Rectal smooth muscle tissue (tissue), 1 donor: ENCODE data around the gene NEK4.

Experiments
- H3K27ac ChIP-seq: one replicate; pipeline ENCODE4 v1.7.0; 2013; ENCODE audit warnings: low read depth, low read length, inconsistent platforms
- H3K27me3 ChIP-seq: one replicate; pipeline ENCODE4 v1.7.0; 2013; ENCODE audit warnings: low read length; ENCODE audit not compliant: control insufficient read depth, insufficient read depth
- H3K36me3 ChIP-seq: one replicate; pipeline ENCODE4 v1.7.0; 2013; ENCODE audit warnings: low read length; ENCODE audit not compliant: control insufficient read depth, insufficient read depth
- H3K4me1 ChIP-seq: one replicate; pipeline ENCODE4 v1.7.0; 2013; ENCODE audit warnings: low read length; ENCODE audit not compliant: control insufficient read depth, insufficient read depth
- H3K4me3 ChIP-seq: one replicate; pipeline ENCODE4 v1.7.0; 2013; ENCODE audit warnings: low read length
- H3K9ac ChIP-seq: one replicate; pipeline ENCODE4 v1.7.0; 2013; ENCODE audit warnings: low read length

The NEK4 gene

GRCh38 chr3:52690560-52690959 is 80.2 kb downstream of the NEK4 start:
- H3K27ac ChIP-seq: no peak overlapping the region
- peaks cover 11% of the 10 kb centered on the region for H3K4me1 ChIP-seq
- no peak overlapping the region for H3K9ac ChIP-seq
- H3K4me3 ChIP-seq: no peak overlapping the region
- H3K27me3 ChIP-seq: no peaks in the 10 kb centered on the region
- H3K36me3 ChIP-seq: peaks cover 62% of the 10 kb centered on the region

GRCh38 chr3:52689151-52689550 is 81.6 kb downstream of the NEK4 start:
- H3K36me3 ChIP-seq: peaks cover 50% of the 10 kb centered on the region

GRCh38 chr3:52688266-52688665 is 82.5 kb downstream of the NEK4 start:
- Histone ChIP-seq H3K36me3 (peaks cover 43% of the 10 kb centered on the region), H3K4me1 (peaks cover 17% of the 10 kb centered on the region), H3K4me3 (no peak overlapping the region), H3K27ac (no peak overlapping the region), H3K9ac (no peak overlapping the region), H3K27me3 (no peaks in the 10 kb centered on the region)

More at GRCh38 chr3:52689151-52689550, 81.6 kb downstream of the NEK4 start:
- Histone ChIP-seq H3K27ac (no peak overlapping the region), H3K4me1 (peaks cover 17% of the 10 kb centered on the region), H3K4me3 (no peak overlapping the region), H3K27me3 (no peaks in the 10 kb centered on the region), H3K9ac (no peak overlapping the region)

GRCh38 chr3:52685709-52686691 is 84.7 kb downstream of the NEK4 start, which contains the start of the genes GNL3 and PBRM1:
Gene GNL3 (plus strand): TSS chr3:52686032. CDS start chr3:52686093, 61 bp downstream.
Gene PBRM1 (minus strand): TSS chr3:52685913.
- Histone ChIP-seq H3K4me3 (peak within 1 kb of the TSS; percentile 91), H3K27ac (peak within 1 kb of the TSS; percentile 94), H3K9ac (peak within 1 kb of the TSS; percentile 84), H3K4me1 (peaks cover 17% of the 10 kb centered on the region), H3K27me3 (no peaks in the 10 kb centered on the region), H3K36me3 (peaks cover 34% of the 10 kb centered on the region)

- peak overlapping the region; percentile 84 for H3K9ac ChIP-seq
- peaks cover 28% of the 10 kb centered on the region for H3K36me3 ChIP-seq
- peak overlapping the region; percentile 91 for H3K4me3 ChIP-seq
- H3K27ac ChIP-seq: peak overlapping the region; percentile 94
- peaks cover 17% of the 10 kb centered on the region for H3K4me1 ChIP-seq
- no peaks in the 10 kb centered on the region for H3K27me3 ChIP-seq
Observed at GRCh38 chr3:52685285-52685708, 85.4 kb downstream of the NEK4 start.

- Histone ChIP-seq H3K27me3 (no peaks in the 10 kb centered on the region), H3K4me1 (peaks cover 17% of the 10 kb centered on the region), H3K36me3 (peaks cover 19% of the 10 kb centered on the region), H3K4me3 (no peak overlapping the region), H3K9ac (no peak overlapping the region), H3K27ac (no peak overlapping the region)
Observed at GRCh38 chr3:52684184-52684583, 86.6 kb downstream of the NEK4 start.

GRCh38 chr3:52683611-52684010 is 87.1 kb downstream of the NEK4 start:
- H3K27ac ChIP-seq: no peak overlapping the region
- no peak overlapping the region for H3K9ac ChIP-seq
- peaks cover 17% of the 10 kb centered on the region for H3K4me1 ChIP-seq
- H3K4me3 ChIP-seq: no peak overlapping the region
- peaks cover 18% of the 10 kb centered on the region for H3K36me3 ChIP-seq
- H3K27me3 ChIP-seq: no peaks in the 10 kb centered on the region

- Histone ChIP-seq H3K27ac (no peak overlapping the region), H3K27me3 (no peaks in the 10 kb centered on the region), H3K9ac (no peak overlapping the region), H3K4me1 (peaks cover 17% of the 10 kb centered on the region), H3K36me3 (peaks cover 16% of the 10 kb centered on the region), H3K4me3 (no peak overlapping the region)
Observed at GRCh38 chr3:52682016-52682415, 88.7 kb downstream of the NEK4 start.

GRCh38 chr3:52681596-52681995 is 89.1 kb downstream of the NEK4 start:
- Histone ChIP-seq H3K9ac (no peak overlapping the region), H3K36me3 (peaks cover 16% of the 10 kb centered on the region), H3K27ac (no peak overlapping the region), H3K27me3 (no peaks in the 10 kb centered on the region), H3K4me3 (no peak overlapping the region), H3K4me1 (peaks cover 13% of the 10 kb centered on the region)

- Histone ChIP-seq H3K36me3 (peaks cover 19% of the 10 kb centered on the region), H3K27ac (no peak overlapping the region), H3K4me3 (no peak overlapping the region), H3K9ac (no peak overlapping the region), H3K27me3 (no peaks in the 10 kb centered on the region), H3K4me1 (peaks cover 7% of the 10 kb centered on the region)
Observed at GRCh38 chr3:52679811-52680210, 90.9 kb downstream of the NEK4 start.

- H3K9ac ChIP-seq: no peak overlapping the region
- peaks cover under 1% of the 10 kb centered on the region for H3K4me1 ChIP-seq
- no peaks in the 10 kb centered on the region for H3K27me3 ChIP-seq
- H3K27ac ChIP-seq: no peak overlapping the region
- peaks cover 21% of the 10 kb centered on the region for H3K36me3 ChIP-seq
- no peak overlapping the region for H3K4me3 ChIP-seq
Observed at GRCh38 chr3:52679199-52679538, 91.6 kb downstream of the NEK4 start.

- Histone ChIP-seq H3K36me3 (peaks cover 21% of the 10 kb centered on the region), H3K4me1 (no peaks in the 10 kb centered on the region), H3K4me3 (no peak overlapping the region), H3K27ac (no peak overlapping the region), H3K9ac (no peak overlapping the region), H3K27me3 (no peaks in the 10 kb centered on the region)
Observed at GRCh38 chr3:52678265-52679198, 92.2 kb downstream of the NEK4 start.
